ENCODE data around the gene MFAP4.

DNA sequence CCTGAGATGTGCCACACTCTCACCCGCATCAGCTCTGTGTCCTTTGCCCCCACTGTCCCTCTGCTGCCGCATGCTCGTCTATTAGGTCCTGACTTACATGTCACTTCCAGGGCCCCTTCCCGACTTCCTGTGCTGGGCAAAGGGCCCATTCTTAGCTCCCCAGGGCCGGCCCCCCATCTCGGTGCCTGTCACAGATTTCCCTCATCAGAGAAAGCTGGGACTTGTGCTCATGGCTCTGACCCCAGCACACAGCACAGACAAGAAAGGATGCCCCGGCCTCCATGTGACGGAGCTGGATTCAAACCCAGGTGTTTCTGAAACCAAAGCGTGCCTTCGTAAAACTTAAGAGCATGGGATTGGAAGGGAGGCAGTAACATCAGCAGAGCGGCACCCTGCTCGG lies 14.6 kb downstream of the MFAP4 start:
- TF ChIP-seq, protein P1, sequence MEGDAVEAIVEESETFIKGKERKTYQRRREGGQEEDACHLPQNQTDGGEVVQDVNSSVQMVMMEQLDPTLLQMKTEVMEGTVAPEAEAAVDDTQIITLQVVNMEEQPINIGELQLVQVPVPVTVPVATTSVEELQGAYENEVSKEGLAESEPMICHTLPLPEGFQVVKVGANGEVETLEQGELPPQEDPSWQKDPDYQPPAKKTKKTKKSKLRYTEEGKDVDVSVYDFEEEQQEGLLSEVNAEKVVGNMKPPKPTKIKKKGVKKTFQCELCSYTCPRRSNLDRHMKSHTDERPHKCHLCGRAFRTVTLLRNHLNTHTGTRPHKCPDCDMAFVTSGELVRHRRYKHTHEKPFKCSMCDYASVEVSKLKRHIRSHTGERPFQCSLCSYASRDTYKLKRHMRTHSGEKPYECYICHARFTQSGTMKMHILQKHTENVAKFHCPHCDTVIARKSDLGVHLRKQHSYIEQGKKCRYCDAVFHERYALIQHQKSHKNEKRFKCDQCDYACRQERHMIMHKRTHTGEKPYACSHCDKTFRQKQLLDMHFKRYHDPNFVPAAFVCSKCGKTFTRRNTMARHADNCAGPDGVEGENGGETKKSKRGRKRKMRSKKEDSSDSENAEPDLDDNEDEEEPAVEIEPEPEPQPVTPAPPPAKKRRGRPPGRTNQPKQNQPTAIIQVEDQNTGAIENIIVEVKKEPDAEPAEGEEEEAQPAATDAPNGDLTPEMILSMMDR (IDR thresholded peaks at IDR 0.05; ENCODE audit: insufficient read depth, low read length) = no peak
- TF ChIP-seq, protein P2, sequence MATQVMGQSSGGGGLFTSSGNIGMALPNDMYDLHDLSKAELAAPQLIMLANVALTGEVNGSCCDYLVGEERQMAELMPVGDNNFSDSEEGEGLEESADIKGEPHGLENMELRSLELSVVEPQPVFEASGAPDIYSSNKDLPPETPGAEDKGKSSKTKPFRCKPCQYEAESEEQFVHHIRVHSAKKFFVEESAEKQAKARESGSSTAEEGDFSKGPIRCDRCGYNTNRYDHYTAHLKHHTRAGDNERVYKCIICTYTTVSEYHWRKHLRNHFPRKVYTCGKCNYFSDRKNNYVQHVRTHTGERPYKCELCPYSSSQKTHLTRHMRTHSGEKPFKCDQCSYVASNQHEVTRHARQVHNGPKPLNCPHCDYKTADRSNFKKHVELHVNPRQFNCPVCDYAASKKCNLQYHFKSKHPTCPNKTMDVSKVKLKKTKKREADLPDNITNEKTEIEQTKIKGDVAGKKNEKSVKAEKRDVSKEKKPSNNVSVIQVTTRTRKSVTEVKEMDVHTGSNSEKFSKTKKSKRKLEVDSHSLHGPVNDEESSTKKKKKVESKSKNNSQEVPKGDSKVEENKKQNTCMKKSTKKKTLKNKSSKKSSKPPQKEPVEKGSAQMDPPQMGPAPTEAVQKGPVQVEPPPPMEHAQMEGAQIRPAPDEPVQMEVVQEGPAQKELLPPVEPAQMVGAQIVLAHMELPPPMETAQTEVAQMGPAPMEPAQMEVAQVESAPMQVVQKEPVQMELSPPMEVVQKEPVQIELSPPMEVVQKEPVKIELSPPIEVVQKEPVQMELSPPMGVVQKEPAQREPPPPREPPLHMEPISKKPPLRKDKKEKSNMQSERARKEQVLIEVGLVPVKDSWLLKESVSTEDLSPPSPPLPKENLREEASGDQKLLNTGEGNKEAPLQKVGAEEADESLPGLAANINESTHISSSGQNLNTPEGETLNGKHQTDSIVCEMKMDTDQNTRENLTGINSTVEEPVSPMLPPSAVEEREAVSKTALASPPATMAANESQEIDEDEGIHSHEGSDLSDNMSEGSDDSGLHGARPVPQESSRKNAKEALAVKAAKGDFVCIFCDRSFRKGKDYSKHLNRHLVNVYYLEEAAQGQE (IDR thresholded peaks at IDR 0.05; ENCODE audit: insufficient replicate concordance, low read depth) = no peak
- TF ChIP-seq POLR2AphosphoS5 (IDR thresholded peaks at IDR 0.05; ENCODE audit: low read depth) = no peak
- no peak for TF ChIP-seq GABPA (IDR thresholded peaks at IDR 0.05; ENCODE audit: low read depth)
- TF ChIP-seq SPI1 (IDR thresholded peaks at IDR 0.05; ENCODE audit: borderline replicate concordance, low read depth) = no peak
